PC-3 (cell line): ENCODE measurements around the gene ZNF785. TPM values are rescaled to one million over a fixed set of nuclear protein-coding genes. Genes with fewer than 3 reads are reported as not detected.

Experiments
- ATAC-seq: fragments of 200-7000 bp; cut with Tn5 transposase; 2 replicates; pipeline ENCODE4 v1.9.1; 2020; ENCODE audit warnings: mild to moderate bottlenecking, moderate library complexity
- BruUV-seq: library from RNA; stranded (reverse); fragments of 400-500 nt; replicated peaks from 2 replicates; lab custom pipeline; 2021; lab: Mats Ljungman, UMichigan
- CTCF ChIA-PET: fragments of 300-600 bp; sonication (Branson Sonifier 250); formaldehyde crosslinking; loops from one replicate; lab custom pipeline; 2022; ENCODE audit warnings: antibody characterized with exemption; lab: Charles Lee
- POLR2A ChIA-PET: fragments of 300-600 bp; sonication (Branson Sonifier 250); formaldehyde crosslinking; loops from one replicate; lab custom pipeline; 2022; ENCODE audit warnings: antibody characterized with exemption; ENCODE audit not compliant: unreplicated experiment; lab: Charles Lee
- DNase-seq: peaks from one replicate; pipeline ENCODE4 v3.0.0-alpha.2; 2015
- H2AFZ ChIP-seq: fragments of 300-600 bp; sonication (generic); 2 replicates; pipeline ENCODE4 v1.6.0; 2016; ENCODE audit warnings: antibody characterized with exemption, low read length
- H3F3A ChIP-seq: fragments of 300-600 bp; sonication (generic); one replicate; pipeline ENCODE4 v1.6.0; 2017; ENCODE audit warnings: antibody characterized with exemption, low read length, control low read depth, mild to moderate bottlenecking; ENCODE audit not compliant: unreplicated experiment
- H3K27ac ChIP-seq: fragments of 300-600 bp; sonication (generic); 2 replicates; pipeline ENCODE4 v1.5.1; 2016; ENCODE audit warnings: mild to moderate bottlenecking, low read length
- H3K27me3 ChIP-seq: fragments of 300-600 bp; sonication (generic); 2 replicates; pipeline ENCODE4 v1.6.1; 2016; ENCODE audit warnings: low read length, mixed read lengths
- H3K36me3 ChIP-seq: fragments of 300-600 bp; sonication (generic); 2 replicates; pipeline ENCODE4 v1.6.1; 2016; ENCODE audit warnings: low read depth, mixed run types, low read length, mixed read lengths
- H3K4me1 ChIP-seq: fragments of 300-600 bp; sonication (generic); 2 replicates; pipeline ENCODE4 v1.5.1; 2016; ENCODE audit warnings: low read length; ENCODE audit not compliant: insufficient read depth
- H3K4me2 ChIP-seq: fragments of 300-600 bp; sonication (generic); 2 replicates; pipeline ENCODE4 v1.6.0; 2016; ENCODE audit warnings: low read length
- H3K4me3 ChIP-seq: fragments of 300-600 bp; sonication (generic); 2 replicates; pipeline ENCODE4 v1.5.1; 2016; ENCODE audit warnings: mild to moderate bottlenecking, low read length, mixed read lengths
- H3K79me2 ChIP-seq: fragments of 300-600 bp; sonication (generic); 2 replicates; pipeline ENCODE4 v1.6.1; 2017; ENCODE audit warnings: low read length, mixed read lengths
- H3K9ac ChIP-seq: fragments of 300-600 bp; sonication (generic); 2 replicates; pipeline ENCODE4 v1.6.0; 2016; ENCODE audit warnings: mild to moderate bottlenecking, low read length
- H3K9me2 ChIP-seq: fragments of 300-600 bp; sonication (generic); replicated peaks from 2 replicates; pipeline ENCODE4 v1.6.1; 2016; ENCODE audit warnings: mixed run types, low read length, mixed read lengths
- H3K9me3 ChIP-seq: fragments of 300-600 bp; sonication (generic); 2 replicates; pipeline ENCODE4 v1.6.1; 2016; ENCODE audit warnings: low read length, mixed read lengths
- H4K20me1 ChIP-seq: fragments of 300-600 bp; sonication (generic); 2 replicates; pipeline ENCODE4 v1.6.1; 2016; ENCODE audit warnings: low read length, mixed read lengths
- EZH2 ChIP-seq: fragments of 300-600 bp; sonication (generic); IDR thresholded peaks from one replicate; pipeline ENCODE4 v1.6.1; 2017; ENCODE audit warnings: antibody characterized with exemption, mild to moderate bottlenecking, low read length; ENCODE audit not compliant: unreplicated experiment
- EZH2phosphoT487 ChIP-seq: fragments of 300-600 bp; sonication (generic); IDR thresholded peaks from 2 replicates; pipeline ENCODE4 v1.6.1; 2018; ENCODE audit warnings: mild to moderate bottlenecking, antibody characterized with exemption, low read length, borderline replicate concordance
- intact Hi-C: fragments of 100-400 bp; cut with micrococcal nuclease; formaldehyde crosslinking; loops from 2 replicates; pipeline ENCODE4 v1.9.0; 2023
- total RNA-seq: library from RNA; depleted of rRNA; stranded (reverse); fragments of >200 nt; gene quantifications from 2 replicates; pipeline ENCODE4 v1.2.3, GENCODE V29; 2014
- TF ChIP-seq, protein P1 (sequence below): fragments of 300-600 bp; sonication (generic); conservative IDR thresholded peaks from 2 replicates; pipeline ENCODE4 v1.5.1; 2017; ENCODE audit warnings: antibody characterized with exemption, low read depth, mild to moderate bottlenecking, low read length

ZNF785 gene
- total RNA-seq, 1 experiment from 2014 or later = 4.9 TPM

GRCh38 chr16:30620169-30620568, 34.7 kb upstream of the ZNF785 start:
- no peaks in the 10 kb centered on the region; the same call in 1 of the 2 replicates for H3K36me3 ChIP-seq
- BruUV-seq = no TSS peak
- no peak for DNase-seq
- no peak overlapping the region for H3K9ac ChIP-seq
- no peak overlapping the region for H2AFZ ChIP-seq
- TF ChIP-seq EZH2 (no peak), EZH2phosphoT487 (no peak)
- TF ChIP-seq, protein P1, sequence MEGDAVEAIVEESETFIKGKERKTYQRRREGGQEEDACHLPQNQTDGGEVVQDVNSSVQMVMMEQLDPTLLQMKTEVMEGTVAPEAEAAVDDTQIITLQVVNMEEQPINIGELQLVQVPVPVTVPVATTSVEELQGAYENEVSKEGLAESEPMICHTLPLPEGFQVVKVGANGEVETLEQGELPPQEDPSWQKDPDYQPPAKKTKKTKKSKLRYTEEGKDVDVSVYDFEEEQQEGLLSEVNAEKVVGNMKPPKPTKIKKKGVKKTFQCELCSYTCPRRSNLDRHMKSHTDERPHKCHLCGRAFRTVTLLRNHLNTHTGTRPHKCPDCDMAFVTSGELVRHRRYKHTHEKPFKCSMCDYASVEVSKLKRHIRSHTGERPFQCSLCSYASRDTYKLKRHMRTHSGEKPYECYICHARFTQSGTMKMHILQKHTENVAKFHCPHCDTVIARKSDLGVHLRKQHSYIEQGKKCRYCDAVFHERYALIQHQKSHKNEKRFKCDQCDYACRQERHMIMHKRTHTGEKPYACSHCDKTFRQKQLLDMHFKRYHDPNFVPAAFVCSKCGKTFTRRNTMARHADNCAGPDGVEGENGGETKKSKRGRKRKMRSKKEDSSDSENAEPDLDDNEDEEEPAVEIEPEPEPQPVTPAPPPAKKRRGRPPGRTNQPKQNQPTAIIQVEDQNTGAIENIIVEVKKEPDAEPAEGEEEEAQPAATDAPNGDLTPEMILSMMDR = no peak
- H3K4me3 ChIP-seq = no peak overlapping the region
- no peaks in the 10 kb centered on the region for H3K79me2 ChIP-seq
- no peaks in the 10 kb centered on the region for H3K9me2 ChIP-seq
- H4K20me1 ChIP-seq = no peaks in the 10 kb centered on the region
- no peaks in the 10 kb centered on the region for H3K27me3 ChIP-seq
- H3K27ac ChIP-seq = no peak overlapping the region
- H3K4me1 ChIP-seq = peaks cover 15% of the 10 kb centered on the region
- intact Hi-C loops = no loop called here
- no peak for ATAC-seq
- ChIA-PET POLR2A (no interaction called here), CTCF (no interaction called here)
- H3F3A ChIP-seq = no peaks in the 10 kb centered on the region
- H3K4me2 ChIP-seq = no peak overlapping the region
- H3K9me3 ChIP-seq = no peaks in the 10 kb centered on the region

- Histone ChIP-seq H4K20me1 (no peaks in the 10 kb centered on the region), H3K27ac (no peak overlapping the region), H3K4me2 (no peak overlapping the region), H2AFZ (no peak overlapping the region), H3K79me2 (no peaks in the 10 kb centered on the region), H3K4me1 (peaks cover 15% of the 10 kb centered on the region), H3K9ac (no peak overlapping the region), H3K9me3 (no peaks in the 10 kb centered on the region), H3K27me3 (no peaks in the 10 kb centered on the region), H3K36me3 (no peaks in the 10 kb centered on the region; the same call in 1 of the 2 replicates), H3K4me3 (no peak overlapping the region), H3F3A (no peaks in the 10 kb centered on the region), H3K9me2 (no peaks in the 10 kb centered on the region)
- DNase-seq (no peak), ATAC-seq (no peak)
- TF ChIP-seq EZH2phosphoT487 = no peak
- TF ChIP-seq EZH2 = no peak
- TF ChIP-seq, protein P1 = no peak
- CTCF ChIA-PET = no interaction called here
- no TSS peak for BruUV-seq
- intact Hi-C loops = no loop called here
- POLR2A ChIA-PET = no interaction called here
Measured at GRCh38 chr16:30619638-30620037, 34.1 kb upstream of the ZNF785 start.

DNA sequence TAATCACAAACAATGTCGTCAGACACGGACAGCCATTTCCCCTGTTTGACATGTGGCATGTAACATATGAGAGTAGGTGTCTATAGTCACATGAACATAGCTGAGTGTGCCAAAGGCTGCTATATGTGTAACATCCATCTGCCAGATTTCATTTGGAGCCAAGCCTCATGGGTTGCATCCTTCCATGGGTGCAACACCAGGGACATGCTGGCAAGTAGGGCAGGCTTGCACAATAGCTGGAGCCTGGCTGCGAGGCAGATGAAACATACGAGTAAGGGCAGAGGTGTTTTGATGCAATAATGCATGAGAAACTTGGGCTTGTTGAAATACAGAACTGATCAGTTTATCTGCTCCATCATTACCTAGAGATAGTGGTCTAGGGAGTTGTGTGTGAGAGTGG, 33.7 kb upstream of the ZNF785 start:
- no peak for TF ChIP-seq EZH2phosphoT487
- TF ChIP-seq, protein P1 = no peak
- no peak for TF ChIP-seq EZH2
- Histone ChIP-seq H4K20me1 (no peaks in the 10 kb centered on the region), H3K27me3 (no peaks in the 10 kb centered on the region), H2AFZ (no peak overlapping the region), H3K36me3 (no peaks in the 10 kb centered on the region; the same call in 1 of the 2 replicates), H3K9me2 (no peaks in the 10 kb centered on the region), H3K27ac (no peak overlapping the region), H3K9ac (no peak overlapping the region), H3K79me2 (no peaks in the 10 kb centered on the region), H3K9me3 (no peaks in the 10 kb centered on the region), H3K4me2 (no peak overlapping the region), H3K4me3 (no peak overlapping the region), H3F3A (no peaks in the 10 kb centered on the region), H3K4me1 (peaks cover 15% of the 10 kb centered on the region)
- no peak for DNase-seq
- no peak for ATAC-seq
- CTCF ChIA-PET = no interaction called here
- BruUV-seq = no TSS peak
- POLR2A ChIA-PET = no interaction called here
- intact Hi-C loops = no loop called here
